Measurements from ENCODE around the gene ADD3.

- TF ChIP-seq, protein P1, sequence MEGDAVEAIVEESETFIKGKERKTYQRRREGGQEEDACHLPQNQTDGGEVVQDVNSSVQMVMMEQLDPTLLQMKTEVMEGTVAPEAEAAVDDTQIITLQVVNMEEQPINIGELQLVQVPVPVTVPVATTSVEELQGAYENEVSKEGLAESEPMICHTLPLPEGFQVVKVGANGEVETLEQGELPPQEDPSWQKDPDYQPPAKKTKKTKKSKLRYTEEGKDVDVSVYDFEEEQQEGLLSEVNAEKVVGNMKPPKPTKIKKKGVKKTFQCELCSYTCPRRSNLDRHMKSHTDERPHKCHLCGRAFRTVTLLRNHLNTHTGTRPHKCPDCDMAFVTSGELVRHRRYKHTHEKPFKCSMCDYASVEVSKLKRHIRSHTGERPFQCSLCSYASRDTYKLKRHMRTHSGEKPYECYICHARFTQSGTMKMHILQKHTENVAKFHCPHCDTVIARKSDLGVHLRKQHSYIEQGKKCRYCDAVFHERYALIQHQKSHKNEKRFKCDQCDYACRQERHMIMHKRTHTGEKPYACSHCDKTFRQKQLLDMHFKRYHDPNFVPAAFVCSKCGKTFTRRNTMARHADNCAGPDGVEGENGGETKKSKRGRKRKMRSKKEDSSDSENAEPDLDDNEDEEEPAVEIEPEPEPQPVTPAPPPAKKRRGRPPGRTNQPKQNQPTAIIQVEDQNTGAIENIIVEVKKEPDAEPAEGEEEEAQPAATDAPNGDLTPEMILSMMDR (IDR thresholded peaks at IDR 0.05), result no peak
- no peak for TF ChIP-seq ZFX (IDR thresholded peaks at IDR 0.05; ENCODE audit: borderline replicate concordance)
Observed at GRCh38 chr10:110160081-110160480, 152.3 kb downstream of the ADD3 start.
